ENCODE measurements around the gene NPM1. TPM values are rescaled to one million over a fixed set of nuclear protein-coding genes. Genes with fewer than 3 reads are reported as not detected.

NPM1 gene
- total RNA-seq, 1 donor from 2014 or later, result 836 TPM

DNA sequence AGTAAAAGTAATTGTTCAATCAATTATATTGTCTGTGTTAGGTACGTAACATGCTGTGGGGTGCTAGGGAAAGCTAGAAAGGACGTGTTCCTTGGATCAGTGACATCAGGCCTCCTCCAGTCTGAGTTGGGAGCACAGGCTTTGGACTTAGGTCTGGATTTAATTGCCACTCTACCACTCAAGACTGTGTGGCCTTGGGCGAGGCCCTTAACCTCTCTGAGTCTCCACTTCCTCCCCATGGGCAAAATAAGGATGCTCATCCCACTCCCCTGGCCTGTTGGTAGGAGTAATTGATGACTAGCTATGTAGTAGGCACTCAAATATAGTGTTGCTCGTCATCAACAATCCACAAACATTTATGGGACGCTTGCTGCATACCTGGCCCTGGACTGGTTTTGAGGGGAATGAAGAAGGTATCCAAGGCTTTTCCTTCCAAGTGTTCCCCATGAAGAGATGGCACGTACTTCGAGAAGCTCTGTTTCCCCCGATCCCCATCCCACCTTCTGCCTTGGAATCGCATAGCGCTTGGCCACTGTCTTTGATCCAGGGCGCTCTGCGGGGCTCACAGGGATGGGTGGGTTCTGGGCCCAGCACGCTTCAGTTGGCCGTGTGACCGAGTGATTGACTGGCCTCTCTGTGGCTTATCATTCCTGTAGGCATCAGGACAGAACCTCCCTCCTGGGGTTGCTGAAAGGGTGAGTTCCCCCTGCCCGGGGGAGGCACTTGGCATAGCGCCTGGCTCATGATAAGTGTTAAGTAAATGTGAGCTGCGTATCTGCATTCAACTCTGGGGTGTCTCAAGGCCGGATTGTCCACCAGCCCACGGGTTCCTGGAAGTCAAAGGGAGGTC lies 39.9 kb downstream of the NPM1 start:
- no peak for DNase-seq (ENCODE audit: low read depth)

- DNase-seq (ENCODE audit: low read depth), result no peak
Measured at GRCh38 chr5:171428168-171428696, 40.6 kb downstream of the NPM1 start.

- no peak for DNase-seq (ENCODE audit: low read depth)
Measured at GRCh38 chr5:171428809-171429542, 41.3 kb downstream of the NPM1 start.

DNA sequence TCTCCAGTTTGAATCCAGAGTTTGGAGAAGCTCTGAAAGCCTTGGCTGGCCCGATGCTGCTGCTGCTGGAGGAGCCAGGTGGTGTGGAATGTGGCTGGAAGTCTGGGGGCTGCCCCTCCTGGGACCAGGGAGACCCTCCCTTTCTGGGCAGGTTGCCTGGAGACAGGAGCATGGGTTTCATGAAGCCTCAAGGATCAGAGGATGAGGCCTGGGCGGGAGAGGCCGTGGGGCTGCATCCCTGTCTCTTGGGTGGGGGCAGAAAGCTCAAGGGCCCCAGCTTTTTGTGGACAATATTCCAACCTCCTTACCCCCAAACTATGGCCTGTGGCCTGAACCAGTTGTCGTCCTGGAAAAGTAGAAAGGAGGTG lies 41.9 kb downstream of the NPM1 start:
- no peak for DNase-seq (ENCODE audit: low read depth)

DNA sequence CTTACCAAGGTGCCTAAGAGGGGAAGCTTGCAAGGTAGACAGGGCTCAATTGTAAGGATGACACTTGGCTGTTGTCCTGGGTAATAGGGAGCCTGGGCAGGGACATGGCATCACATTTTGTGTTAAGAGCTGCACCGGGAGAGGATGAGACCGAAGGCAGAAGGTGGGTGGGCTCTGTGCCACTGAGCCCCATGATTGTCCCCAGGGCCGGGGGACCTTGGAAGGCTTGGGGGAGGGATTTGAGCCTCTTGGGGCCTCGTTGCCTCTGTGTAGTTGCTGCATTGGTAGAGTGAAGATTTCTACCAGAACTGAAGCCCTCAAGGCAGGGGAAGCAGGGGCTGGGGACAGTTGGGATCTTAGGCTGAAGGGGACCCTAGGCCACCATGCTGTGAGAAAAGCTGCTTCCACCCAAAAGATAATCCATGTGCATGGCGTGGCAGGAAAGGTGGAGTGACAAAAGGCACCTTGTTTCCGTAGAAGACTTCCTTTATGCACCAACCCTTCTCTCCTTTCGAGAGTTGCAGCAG lies 43.7 kb downstream of the NPM1 start:
- no peak for DNase-seq (ENCODE audit: low read depth)

- DNase-seq (ENCODE audit: low read depth), result no peak
Measured at GRCh38 chr5:171432076-171432475, 44.4 kb downstream of the NPM1 start.

DNA sequence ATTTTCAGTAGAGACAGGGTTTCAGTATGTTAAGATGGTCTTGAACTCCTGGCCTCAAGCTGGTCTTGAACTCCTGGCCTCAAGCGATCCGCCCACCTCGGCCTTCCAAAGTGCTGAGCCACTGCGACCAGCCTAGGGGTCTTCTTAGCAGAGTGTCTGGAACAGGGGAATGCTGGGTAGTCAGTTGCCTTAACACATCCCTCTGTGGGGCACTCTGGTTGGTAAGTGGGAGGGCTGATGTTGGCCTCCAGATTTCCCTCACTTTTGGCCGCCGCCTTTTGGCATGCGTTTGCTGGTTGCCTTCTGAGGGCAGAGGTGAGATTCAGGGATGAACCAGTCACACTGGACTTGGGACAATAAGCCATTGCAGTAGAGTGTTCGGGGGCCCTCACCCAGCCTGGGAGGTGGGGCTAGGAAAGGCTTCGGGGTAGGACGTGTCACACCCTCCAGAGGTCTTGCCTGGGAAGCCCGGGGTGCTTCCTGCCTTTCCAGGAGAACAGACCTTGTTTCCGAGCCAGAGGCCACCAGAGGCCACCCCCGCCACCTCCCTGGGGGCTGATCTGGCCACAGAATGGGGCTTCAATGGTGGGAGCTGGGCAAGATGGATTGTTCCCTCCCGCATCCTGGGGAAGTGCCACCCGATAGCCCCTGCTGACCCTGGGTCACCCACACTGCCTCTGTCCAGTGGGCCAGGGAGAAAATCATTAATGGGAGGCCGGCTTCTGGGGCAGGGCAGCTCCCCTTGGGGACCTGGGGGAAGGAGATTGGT lies 45.1 kb downstream of the NPM1 start:
- no peak for DNase-seq (ENCODE audit: low read depth)

DNA sequence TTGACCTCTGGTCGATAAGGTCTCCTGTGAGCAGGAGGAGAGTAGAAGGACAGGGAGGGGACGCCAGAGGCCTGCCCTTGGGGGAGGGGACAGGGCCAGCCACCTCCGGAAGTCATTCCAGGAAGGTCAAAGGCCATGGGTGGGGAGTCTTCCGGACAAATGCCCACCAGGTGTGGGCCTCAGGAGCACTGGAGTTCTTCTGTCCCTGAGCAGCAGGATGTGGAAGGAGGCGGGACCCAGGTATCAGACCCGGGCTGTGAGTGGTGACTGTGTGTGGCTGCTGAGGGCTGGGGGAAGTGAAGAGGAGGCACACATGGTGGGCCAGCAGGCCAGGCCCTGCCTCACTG lies 45.7 kb downstream of the NPM1 start:
- DNase-seq (ENCODE audit: low read depth), result no peak

DNA sequence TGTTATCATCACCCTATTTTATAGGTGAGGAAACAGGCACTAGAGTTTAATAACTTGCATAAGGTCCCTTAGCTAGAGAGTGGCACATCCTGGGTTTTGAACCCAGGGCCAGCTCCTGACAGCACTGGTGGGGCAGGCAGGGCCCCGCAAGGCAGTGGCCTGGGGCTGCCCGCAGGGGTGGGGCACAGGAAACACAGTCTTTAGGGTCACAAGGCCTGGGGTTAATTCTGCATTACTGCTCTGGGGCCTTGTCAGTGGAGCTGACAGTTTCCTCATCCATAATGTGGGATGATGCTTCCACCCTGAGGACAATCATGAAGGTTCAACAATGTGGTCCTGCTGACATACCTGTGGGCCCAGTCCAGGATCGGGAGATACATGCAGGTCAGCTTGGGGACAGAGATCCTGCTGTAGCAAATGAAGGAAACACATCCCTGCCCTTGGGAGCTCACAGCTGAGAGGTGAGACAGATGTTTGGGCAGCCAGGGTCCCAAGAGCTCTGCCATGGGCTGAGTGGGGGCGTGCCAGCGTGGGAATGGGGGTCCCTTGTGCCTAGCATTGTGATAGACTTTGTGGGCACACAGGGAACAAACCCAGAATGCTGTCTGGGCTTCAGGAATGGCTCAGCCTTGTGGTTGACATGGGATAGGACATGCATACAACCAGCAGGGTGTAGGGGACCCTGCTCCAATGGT lies 46.5 kb downstream of the NPM1 start:
- no peak for DNase-seq (ENCODE audit: low read depth)

DNA sequence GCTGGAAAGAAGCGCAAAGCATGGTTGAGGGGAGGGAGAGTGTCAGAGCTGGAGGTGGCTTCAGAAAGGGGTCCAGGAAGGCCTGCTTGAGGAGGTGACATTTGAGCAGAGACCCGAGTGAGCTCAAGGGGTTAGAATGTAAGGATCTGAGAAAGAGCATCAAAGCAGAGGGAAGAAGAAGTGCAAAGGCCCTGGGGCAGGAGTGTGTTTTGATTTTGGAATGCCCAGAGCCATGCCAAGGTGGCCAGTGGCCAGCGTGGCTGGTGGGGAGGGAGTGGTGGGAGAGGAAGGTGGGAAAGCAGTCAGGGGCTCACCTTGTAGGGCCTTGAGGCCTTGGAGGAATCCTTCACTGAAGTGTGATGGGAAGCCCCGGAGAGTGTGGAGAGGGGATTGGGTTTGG lies 47.2 kb downstream of the NPM1 start:
- DNase-seq (ENCODE audit: low read depth), result no peak

- no peak for DNase-seq (ENCODE audit: low read depth)
Measured at GRCh38 chr5:171435908-171436307, 48.3 kb downstream of the NPM1 start.

- DNase-seq (ENCODE audit: low read depth), result no peak
Measured at GRCh38 chr5:171436804-171437285, 49.2 kb downstream of the NPM1 start.

- DNase-seq (ENCODE audit: low read depth), result peak; percentile 52
Measured at GRCh38 chr5:171437286-171437821, 49.7 kb downstream of the NPM1 start.

GRCh38 chr5:171438738-171439137 lies 51.1 kb downstream of the NPM1 start:
- no peak for DNase-seq (ENCODE audit: low read depth)

- DNase-seq (ENCODE audit: low read depth), result no peak
Measured at GRCh38 chr5:171441246-171441791, 53.7 kb downstream of the NPM1 start.

- no peak for DNase-seq (ENCODE audit: low read depth)
Measured at GRCh38 chr5:171442287-171443042, 54.8 kb downstream of the NPM1 start.

DNA sequence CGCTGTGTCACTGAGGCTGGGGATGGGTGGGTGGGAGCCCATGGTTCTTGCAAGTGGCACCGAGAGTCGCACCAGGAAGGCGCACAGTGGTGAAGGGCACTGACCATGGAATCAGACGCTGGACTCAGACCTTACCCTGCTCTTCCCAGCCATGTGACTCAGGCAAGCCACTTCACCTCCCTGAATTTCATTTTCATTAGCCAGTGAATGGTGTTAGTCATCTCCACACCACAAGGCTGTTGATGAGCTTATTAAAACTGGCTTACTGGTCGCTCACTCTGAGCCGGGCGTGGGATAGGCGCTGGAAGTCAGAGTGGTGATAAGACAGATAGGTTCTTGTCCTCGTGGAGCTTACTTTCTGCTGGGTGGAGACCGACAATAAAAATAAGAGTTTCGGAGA lies 56.9 kb downstream of the NPM1 start:
- peak; percentile 23 for DNase-seq (ENCODE audit: low read depth)

DNA sequence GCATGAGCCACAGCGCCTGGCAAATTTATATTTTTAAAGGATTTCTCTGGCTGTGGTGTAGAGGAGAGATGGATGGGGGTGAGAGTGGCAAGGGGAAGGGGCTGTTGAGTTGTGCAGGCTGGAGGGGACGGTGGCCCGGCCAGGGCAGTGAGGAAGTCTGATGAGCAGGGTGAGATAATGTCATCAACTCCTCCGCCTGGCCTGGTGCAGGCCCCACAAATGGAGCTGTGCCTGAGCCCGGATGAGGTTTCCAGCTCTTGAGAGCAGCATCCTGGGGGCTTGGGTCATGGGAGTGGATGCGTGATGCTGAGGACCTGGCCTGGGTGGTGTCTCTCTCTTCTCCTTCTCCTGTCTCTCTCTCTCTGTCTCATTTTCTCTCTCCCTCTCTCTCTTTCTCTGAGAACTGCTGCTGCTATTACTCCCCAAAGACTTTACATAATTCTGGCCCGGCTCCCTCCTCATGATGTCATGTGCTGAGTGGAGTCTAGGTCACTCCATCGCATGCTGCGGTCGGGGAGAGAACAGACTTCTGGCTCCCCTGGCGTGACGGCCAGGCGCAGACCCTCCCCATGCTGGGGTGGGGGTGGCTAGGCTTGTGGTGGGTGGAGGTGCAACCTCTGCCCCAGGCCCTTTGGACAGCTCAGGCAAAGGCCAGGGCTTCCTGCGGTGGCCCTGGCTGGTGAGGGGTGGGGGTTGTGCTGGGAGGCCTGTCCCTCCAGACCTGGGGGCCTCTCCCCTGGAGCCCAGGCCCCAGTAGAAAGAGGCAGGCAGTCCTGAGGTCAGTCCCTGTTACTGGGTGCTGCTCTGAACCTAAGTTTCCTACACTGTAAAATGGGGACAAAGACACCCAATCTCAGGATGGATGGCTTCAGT lies 58.2 kb downstream of the NPM1 start:
- peak; percentile 49 for DNase-seq (ENCODE audit: low read depth)

Data from myocyte (in vitro differentiated cells).